ENCODE results near the gene RNGTT.
"Not testable (repeated sequence)": the region's sequence is repeated elsewhere in the genome, so short reads cannot be mapped to it uniquely, and the experiment has no call there.

RNGTT gene

GRCh38 chr6:88963139-88964090 is at the start of gene RNGTT:
Gene RNGTT, minus strand, starts transcription at chr6:88963618. Its CDS starts 209 bp downstream, at chr6:88963409.
- peak; percentile 99 for ATAC-seq

- ATAC-seq: no peak
Measured at GRCh38 chr6:89011436-89011835, 48.0 kb upstream of the RNGTT start.

GRCh38 chr6:89010825-89011224 is 47.4 kb upstream of the RNGTT start:
- ATAC-seq: no peak

- ATAC-seq: no peak
Measured at GRCh38 chr6:89009624-89010059, 46.2 kb upstream of the RNGTT start.

- ATAC-seq: no peak
Measured at GRCh38 chr6:89008815-89009374, 45.5 kb upstream of the RNGTT start.

- no peak for ATAC-seq
Measured at GRCh38 chr6:89008001-89008814, 44.8 kb upstream of the RNGTT start.

GRCh38 chr6:89007209-89008000 is 44.0 kb upstream of the RNGTT start:
- no peak for ATAC-seq

- ATAC-seq: no peak
Measured at GRCh38 chr6:89002523-89002922, 39.1 kb upstream of the RNGTT start.

- no peak for ATAC-seq
Measured at GRCh38 chr6:88997327-88997726, 33.9 kb upstream of the RNGTT start.

- ATAC-seq: no peak
Measured at GRCh38 chr6:88992741-88993552, 29.5 kb upstream of the RNGTT start.

GRCh38 chr6:88989215-88989614 is 25.8 kb upstream of the RNGTT start:
- ATAC-seq: no peak

GRCh38 chr6:88987922-88988321 is 24.5 kb upstream of the RNGTT start:
- ATAC-seq: no peak

GRCh38 chr6:88985901-88986300 is 22.5 kb upstream of the RNGTT start:
- ATAC-seq: no peak

- no peak for ATAC-seq
Measured at GRCh38 chr6:88984606-88985005, 21.2 kb upstream of the RNGTT start.

GRCh38 chr6:88984152-88984551 is 20.7 kb upstream of the RNGTT start:
- ATAC-seq: no peak

GRCh38 chr6:88983532-88983931 is 20.1 kb upstream of the RNGTT start:
- ATAC-seq: no peak

- not testable (repeated sequence) for ATAC-seq
Measured at GRCh38 chr6:88983129-88983528, 19.7 kb upstream of the RNGTT start.

GRCh38 chr6:88982720-88983119 is 19.3 kb upstream of the RNGTT start:
- peak; percentile 86 to 95 for ATAC-seq

GRCh38 chr6:88975369-88975768 is 12.0 kb upstream of the RNGTT start:
- no peak for ATAC-seq

GRCh38 chr6:88972504-88973423 is 9.3 kb upstream of the RNGTT start:
- no peak for ATAC-seq

Data from activated CD4-positive, CD25-positive, alpha-beta regulatory T cell treated with anti-CD3 and anti-CD28 coated beads, Interleukin-2, amount 50 U/mL, for 24 hours (primary cell).